HG03280 (cell line): ENCODE data around the gene CA12.
"Not testable (repeated sequence)": the region's sequence is repeated elsewhere in the genome, so short reads cannot be mapped to it uniquely, and the experiment has no call there.

ENCODE experiments used
- ATAC-seq: cut with Tn5 transposase; IDR thresholded peaks from one replicate; pipeline ENCODE4 v1.9.1; 2021; ENCODE audit warnings: mild to moderate bottlenecking, moderate library complexity; ENCODE audit not compliant: unreplicated experiment

Gene CA12

GRCh38 chr15:63339006-63339766, 42.5 kb downstream of the CA12 start:
- ATAC-seq, result no peak

DNA sequence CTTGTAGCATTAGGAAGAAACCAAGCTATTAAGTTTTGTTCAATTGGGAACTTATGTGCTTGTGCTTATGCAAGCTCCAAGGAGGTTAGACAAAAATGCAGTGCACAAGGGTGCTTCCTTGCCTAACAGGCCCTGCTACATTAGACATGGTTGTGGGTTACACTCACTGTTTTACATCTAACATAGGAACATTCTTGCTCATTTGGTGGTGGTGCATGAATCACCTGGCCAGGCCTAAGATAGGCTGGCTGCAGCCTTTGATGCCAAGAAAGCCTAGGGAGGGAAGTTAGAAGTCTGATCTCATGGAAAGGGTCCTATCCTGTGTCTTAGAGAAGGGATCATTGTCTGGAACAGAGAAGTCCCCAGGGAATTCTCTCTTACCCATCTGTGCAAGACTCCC, 43.5 kb downstream of the CA12 start:
- ATAC-seq, result no peak

- no peak for ATAC-seq
Observed at GRCh38 chr15:63337046-63337445, 44.6 kb downstream of the CA12 start.

- no peak for ATAC-seq
Observed at GRCh38 chr15:63335543-63336240, 46.0 kb downstream of the CA12 start.

GRCh38 chr15:63334821-63335220, 46.8 kb downstream of the CA12 start:
- ATAC-seq, result no peak

DNA sequence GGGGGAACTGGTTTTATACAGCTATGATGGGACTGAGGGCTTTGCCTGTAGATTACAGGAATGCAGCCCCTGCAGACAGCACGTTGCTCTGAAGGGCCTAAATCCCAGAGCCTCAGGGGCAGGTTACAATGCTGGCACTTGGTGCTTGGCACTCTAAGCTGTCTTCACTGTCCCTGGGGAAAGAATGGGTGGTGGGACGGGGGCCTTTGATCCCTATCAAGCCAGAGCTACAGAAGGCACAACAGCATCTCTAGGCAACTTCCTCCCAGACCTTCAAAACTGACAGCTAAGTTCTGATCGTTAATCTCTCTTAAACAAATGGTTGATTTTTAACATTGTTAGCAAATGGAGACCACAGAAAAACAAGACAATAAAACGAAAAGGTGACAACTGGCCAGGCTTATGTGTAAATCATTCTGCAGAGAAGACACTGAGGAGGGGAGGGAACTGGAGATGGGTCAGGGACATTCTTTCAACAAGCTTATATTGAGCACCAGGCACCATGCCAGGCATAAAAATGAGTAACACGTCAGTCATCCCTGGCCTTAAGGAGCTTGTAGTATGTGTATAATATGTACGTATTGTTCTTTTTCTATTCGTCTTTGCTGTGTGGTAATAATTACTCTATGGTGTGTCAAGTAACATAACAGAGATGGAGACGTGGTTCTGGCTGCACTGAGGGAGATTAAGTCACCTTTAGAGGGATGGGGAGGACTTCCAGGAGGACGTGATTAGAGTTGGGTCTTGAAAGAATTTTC, 49.1 kb downstream of the CA12 start:
- ATAC-seq, result no peak

- no peak for ATAC-seq
Observed at GRCh38 chr15:63331456-63331855, 50.2 kb downstream of the CA12 start.

- no peak for ATAC-seq
Observed at GRCh38 chr15:63330926-63331325, 50.7 kb downstream of the CA12 start.

- no peak for ATAC-seq
Observed at GRCh38 chr15:63329567-63330350, 51.9 kb downstream of the CA12 start.

DNA sequence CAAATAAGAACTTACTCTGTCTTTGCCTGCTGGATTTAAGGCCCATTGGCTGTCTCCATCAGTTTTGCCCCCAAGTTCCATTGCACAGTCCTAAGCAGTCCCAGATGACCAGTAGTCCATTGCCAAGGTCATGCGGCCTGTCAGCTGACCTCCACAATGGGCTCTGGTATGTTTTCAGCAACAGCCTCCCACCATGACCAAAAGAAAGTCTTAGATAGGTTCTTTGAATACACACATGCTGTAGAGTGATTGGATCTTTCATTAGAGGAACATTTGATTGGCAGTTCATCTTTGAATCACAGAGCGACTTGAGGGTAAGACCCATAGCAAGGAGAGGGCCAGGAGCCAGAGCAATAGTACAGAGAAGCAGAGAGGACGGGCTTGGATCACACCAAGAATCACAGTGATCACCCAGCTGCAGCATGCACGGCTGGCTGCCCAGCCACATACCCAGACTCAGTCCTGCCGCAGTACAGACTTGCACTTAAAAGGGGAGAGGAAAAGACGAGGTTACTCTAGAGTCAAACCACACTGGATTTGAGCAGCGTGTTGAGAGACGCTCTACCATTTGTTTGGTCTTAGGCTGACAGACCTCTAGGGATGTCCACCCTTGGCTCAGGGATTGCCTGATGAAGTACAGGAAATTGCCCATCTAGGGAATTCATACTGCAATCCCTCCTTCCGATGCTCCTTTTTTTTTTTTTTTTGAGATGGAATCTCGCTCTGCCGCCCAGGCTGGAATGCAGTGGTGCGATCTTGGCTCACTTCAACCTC, 53.8 kb downstream of the CA12 start:
- no peak for ATAC-seq

DNA sequence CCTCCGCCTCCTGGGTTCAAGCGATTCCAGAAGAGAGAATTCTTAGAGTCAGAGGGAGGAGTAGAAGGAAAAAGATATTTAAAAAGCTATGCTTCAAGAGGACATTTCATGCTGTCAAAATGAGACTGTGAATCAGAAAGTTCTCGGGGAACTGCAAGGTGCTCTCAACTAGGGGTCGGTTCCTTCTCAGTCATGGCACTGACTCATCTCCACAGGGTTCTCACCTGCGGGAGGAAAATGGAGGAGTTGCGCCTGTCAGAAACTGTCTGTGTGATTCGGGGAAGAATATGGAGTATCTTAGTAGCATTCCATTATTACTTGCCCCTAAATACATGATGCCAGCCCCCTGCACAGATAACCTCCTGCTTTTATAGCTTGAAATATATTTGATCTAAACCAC, 56.9 kb downstream of the CA12 start:
- no peak for ATAC-seq

DNA sequence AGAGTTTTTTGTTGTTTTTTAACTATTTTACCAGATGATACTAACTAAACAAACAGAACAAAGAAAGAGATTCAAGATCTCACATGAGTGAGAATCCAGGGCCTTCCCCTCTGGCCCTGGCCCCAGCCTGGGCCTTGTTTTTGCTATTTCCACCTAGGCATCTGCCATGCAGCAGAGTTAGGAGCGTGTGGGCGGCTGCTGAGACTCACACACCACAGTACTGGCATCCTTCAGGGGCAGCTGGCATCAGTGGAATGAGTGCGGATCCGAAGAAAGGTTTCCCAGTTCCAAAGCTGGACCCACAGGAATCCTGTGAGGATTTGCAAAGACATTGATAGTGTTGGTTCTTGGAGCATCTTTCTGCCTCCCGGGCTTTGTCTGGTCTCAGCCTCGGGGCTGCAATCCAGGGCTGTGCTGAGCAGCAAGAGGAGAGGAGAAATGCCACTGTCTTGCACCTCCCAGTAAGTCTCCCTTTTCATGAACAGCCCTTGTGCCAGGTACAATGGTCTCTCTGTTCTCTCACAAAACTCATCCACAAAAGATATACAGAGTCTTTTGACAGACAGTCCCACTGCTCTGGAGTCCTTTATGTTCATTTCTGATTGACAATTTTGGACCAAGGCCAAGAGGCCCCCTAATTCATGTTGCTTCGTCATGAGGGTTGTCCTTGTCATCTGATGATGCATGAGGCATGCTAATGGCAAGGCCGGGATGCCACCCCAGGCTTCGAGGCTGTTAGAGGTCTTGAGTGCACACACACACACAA, 57.7 kb downstream of the CA12 start:
- ATAC-seq, result no peak

DNA sequence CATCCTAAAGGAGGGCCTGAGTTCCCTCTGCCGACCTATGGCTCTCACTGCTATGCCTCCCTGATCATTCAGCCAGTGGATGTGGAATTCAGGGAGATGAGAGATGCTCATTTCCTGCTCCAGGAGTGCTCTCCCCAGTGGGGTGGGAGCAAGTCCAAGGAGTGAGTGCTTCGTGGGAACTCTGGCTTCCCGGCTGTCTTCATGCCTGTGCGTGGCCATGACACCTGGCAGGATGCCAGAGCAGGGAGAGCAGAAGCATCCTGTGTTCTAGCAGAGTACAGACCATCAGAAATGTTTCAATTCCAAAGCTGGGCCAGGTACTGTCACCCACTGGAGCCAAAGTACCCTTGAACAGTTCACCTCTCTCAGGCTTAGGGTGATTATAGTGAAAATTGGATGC, 59.1 kb downstream of the CA12 start:
- ATAC-seq, result no peak

GRCh38 chr15:63321462-63321861, 60.2 kb downstream of the CA12 start:
- no peak for ATAC-seq

GRCh38 chr15:63320981-63321380, 60.7 kb downstream of the CA12 start:
- ATAC-seq, result not testable (repeated sequence)

DNA sequence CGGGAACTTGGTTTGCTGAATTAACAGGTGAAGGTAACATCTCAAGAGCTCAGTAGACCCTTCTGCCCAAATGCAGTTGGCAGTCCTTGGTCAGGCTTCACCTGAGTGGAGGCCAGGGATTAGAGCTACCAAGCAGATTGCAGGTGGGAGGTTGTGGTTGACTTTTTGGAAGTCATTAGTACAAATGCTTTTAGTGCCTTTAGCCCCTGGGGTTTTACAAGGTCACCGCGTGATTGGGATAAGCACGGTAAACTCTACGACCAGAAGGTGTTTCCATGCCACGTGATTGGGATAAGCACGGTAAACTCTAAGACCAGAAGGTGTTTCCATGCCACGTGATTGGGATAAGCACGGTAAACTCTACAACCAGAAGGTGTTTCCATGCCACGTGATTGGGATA, 61.2 kb downstream of the CA12 start:
- not testable (repeated sequence) for ATAC-seq

DNA sequence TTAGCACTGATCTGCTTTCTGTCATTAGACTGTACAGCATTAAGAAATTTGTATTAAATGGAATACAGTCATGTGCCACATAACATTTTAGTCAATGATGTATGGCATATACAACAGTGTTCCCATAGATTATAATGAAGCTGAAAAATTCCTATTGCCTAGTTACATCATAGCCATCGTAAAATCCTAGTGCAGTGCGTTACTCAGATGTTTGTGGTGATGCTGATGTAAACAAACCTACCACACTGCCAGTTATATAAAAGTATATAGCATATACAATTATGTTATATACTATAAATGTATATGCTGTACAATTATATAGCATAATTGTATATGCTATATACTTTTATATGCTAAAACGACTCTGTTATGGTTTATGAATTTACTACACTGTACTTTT, 62.6 kb downstream of the CA12 start:
- no peak for ATAC-seq

- no peak for ATAC-seq
Observed at GRCh38 chr15:63318344-63318743, 63.3 kb downstream of the CA12 start.

DNA sequence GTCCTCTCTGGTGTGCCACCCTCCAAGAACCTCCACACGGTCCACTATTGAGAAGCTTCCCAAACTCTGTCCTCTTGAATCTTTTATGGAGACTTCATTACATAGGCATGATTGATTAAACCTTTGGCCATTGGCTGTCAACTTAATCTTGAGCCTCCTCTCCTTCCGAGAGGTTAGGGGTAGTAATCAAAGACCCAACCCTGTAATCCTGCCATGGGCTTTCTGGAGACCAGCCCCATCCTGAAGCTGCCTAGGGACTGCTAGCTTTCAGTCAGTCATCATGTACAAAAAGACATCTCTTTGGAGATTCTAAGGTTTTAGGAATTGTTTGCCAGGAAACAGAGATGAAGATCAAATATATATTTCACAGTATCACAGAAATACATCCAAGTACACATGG, 67.2 kb downstream of the CA12 start:
- no peak for ATAC-seq

DNA sequence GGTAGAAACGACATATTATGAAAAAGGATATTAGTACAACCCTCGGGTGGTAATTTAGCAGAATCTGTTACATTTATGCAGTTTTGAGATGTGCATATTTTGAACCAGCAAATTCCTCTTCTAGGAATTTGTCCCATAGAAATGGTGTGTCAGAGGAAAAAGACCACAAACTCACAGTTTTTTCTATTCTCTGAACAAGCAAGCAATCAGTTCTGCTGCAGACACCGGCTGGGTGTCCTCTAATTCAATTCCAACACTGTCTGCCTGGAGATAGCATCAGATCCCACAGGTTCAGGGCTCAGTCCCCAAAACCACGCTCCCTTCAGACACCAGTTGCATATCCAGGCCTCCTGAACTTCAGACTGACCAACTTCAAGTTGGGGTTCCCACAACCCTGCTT, 67.8 kb downstream of the CA12 start:
- ATAC-seq, result no peak
